Hippocampal formation (tissue), 2 donors: Measurements from ENCODE around the gene ZNF408.
"Not testable (repeated sequence)": the region's sequence is repeated elsewhere in the genome, so short reads cannot be mapped to it uniquely, and the experiment has no call there.

Experiments
- DNase-seq, 2 donors: peaks; one replicate each; lab custom pipeline; 2025; lab: John Stamatoyannopoulos, UW

Gene ZNF408

GRCh38 chr11:46697723-46698122 is 3.1 kb upstream of the ZNF408 start:
- no peak for DNase-seq

- DNase-seq = no peak
Observed at GRCh38 chr11:46698597-46698996, 2.2 kb upstream of the ZNF408 start.

- no peak for DNase-seq
Observed at GRCh38 chr11:46701078-46701654, 335 bp downstream of the ZNF408 start.

GRCh38 chr11:46705070-46705688 is 4.3 kb downstream of the ZNF408 start:
- DNase-seq = no peak

- no peak for DNase-seq
Observed at GRCh38 chr11:46706886-46707285, 6.1 kb downstream of the ZNF408 start.

GRCh38 chr11:46709351-46709750 is 8.5 kb downstream of the ZNF408 start:
- DNase-seq = not testable (repeated sequence)

GRCh38 chr11:46710821-46711269 is 10.0 kb downstream of the ZNF408 start:
- no peak for DNase-seq

- no peak for DNase-seq
Observed at GRCh38 chr11:46711303-46711702, 10.5 kb downstream of the ZNF408 start.

- no peak for DNase-seq
Observed at GRCh38 chr11:46712874-46713576, 12.2 kb downstream of the ZNF408 start.

GRCh38 chr11:46717825-46718154 is 17.0 kb downstream of the ZNF408 start:
- not testable (repeated sequence) for DNase-seq

GRCh38 chr11:46718155-46719019 is 17.6 kb downstream of the ZNF408 start:
- no peak for DNase-seq

GRCh38 chr11:46719048-46719542 is 18.3 kb downstream of the ZNF408 start, which contains the start of gene F2:
TSS of gene F2 (plus strand) at chr11:46719213. CDS start at chr11:46719236, 23 bp downstream.
- no peak for DNase-seq

- DNase-seq = no peak
Observed at GRCh38 chr11:46719543-46720218, 18.9 kb downstream of the ZNF408 start.

- DNase-seq = no peak
Observed at GRCh38 chr11:46721286-46721685, 20.5 kb downstream of the ZNF408 start.

GRCh38 chr11:46722566-46723358 is 21.9 kb downstream of the ZNF408 start:
- no peak for DNase-seq

- no peak for DNase-seq
Observed at GRCh38 chr11:46723359-46723680, 22.5 kb downstream of the ZNF408 start.

GRCh38 chr11:46724088-46724487 is 23.3 kb downstream of the ZNF408 start:
- no peak for DNase-seq

- DNase-seq = no peak
Observed at GRCh38 chr11:46725338-46726205, 24.7 kb downstream of the ZNF408 start.

- no peak for DNase-seq
Observed at GRCh38 chr11:46726206-46726862, 25.5 kb downstream of the ZNF408 start.
